K562 (cell line): Measurements from ENCODE around the gene UBXN11. TPM values are rescaled to one million over a fixed set of nuclear protein-coding genes. Genes with fewer than 3 reads are reported as not detected.

ENCODE experiments used
- CAMTA2 ChIP-seq: fragments of 250-450 bp; sonication (Bioruptor Pico); conservative IDR thresholded peaks from 2 replicates; pipeline ENCODE4 v1.5.1; 2022
- CEBPG ChIP-seq, 3 experiments: fragments of 200-800 bp in 1 of 3; sonication (Bioruptor generic) in 1 of 3; sonication (generic) in 1 of 3; formaldehyde crosslinking in 1 of 3; IDR thresholded peaks in 2 of 3; conservative IDR thresholded peaks in 1 of 3; 2 replicates each; pipeline versions ENCODE4 v1.6.1 to v1.8.0; 2016 to 2022; ENCODE audit warnings: missing compliant biosample characterization in 2 of 3, missing genetic modification characterization in 2 of 3, mild to moderate bottlenecking in 1 of 3, missing genetic modification reagents in 1 of 3
- EHMT2 ChIP-seq: fragments of 450-650 bp; IDR thresholded peaks from 2 replicates; pipeline ENCODE4 v1.6.1; 2018; ENCODE audit warnings: antibody characterized with exemption
- HDAC2 ChIP-seq: fragments of 450-650 bp; IDR thresholded peaks from 2 replicates; pipeline ENCODE4 v1.6.1; 2016; ENCODE audit warnings: mild to moderate bottlenecking
- IRF2 ChIP-seq: sonication (generic); formaldehyde crosslinking; IDR thresholded peaks from 2 replicates; pipeline ENCODE4 v1.8.1; 2022; ENCODE audit warnings: mild to moderate bottlenecking, missing genetic modification reagents
- MAFF ChIP-seq: IDR thresholded peaks from 2 replicates; pipeline ENCODE4 v1.6.1; 2012; ENCODE audit warnings: low read length, improper control_type of control experiment
- NEUROD1 ChIP-seq: fragments of 150-350 bp; IDR thresholded peaks from 2 replicates; pipeline ENCODE4 v1.6.1; 2014; ENCODE audit warnings: borderline replicate concordance, low read length, low read depth; ENCODE audit not compliant: partially characterized antibody
- NUFIP1 ChIP-seq: fragments of 450-650 bp; IDR thresholded peaks from 2 replicates; pipeline ENCODE4 v1.6.1; 2018; ENCODE audit not compliant: partially characterized antibody
- PHB2 ChIP-seq: fragments of 450-650 bp; IDR thresholded peaks from 2 replicates; pipeline ENCODE4 v1.6.1; 2017; ENCODE audit warnings: low read depth
- PURB ChIP-seq: sonication (generic); formaldehyde crosslinking; IDR thresholded peaks from 2 replicates; pipeline ENCODE4 v1.9.0; 2021; ENCODE audit warnings: low read depth, mild to moderate bottlenecking, missing genetic modification reagents
- ZC3H11A ChIP-seq: IDR thresholded peaks from 2 replicates; pipeline ENCODE4 v1.6.1; 2012; ENCODE audit warnings: low read depth, low read length, improper control_type of control experiment
- ZNF583 ChIP-seq: fragments of 250-450 bp; sonication (Bioruptor Pico); IDR thresholded peaks from 2 replicates; pipeline ENCODE4 v1.4.0; 2020
- polyA plus RNA-seq, 8 experiments: library from polyadenylated mRNA; depleted of rRNA in 4 of 8; stranded (reverse) in 5 of 8; unstranded in 3 of 8; fragments of >200 nt; fragmentation: Nextera tagmentation in 2 of 8; fragmentation: Illumina TruSeq in 1 of 8; extraction: Ambion mirVana in 2 of 8; extraction: Trizol in 1 of 8; gene quantifications; 2 replicates each; pipeline versions ENCODE4 v1.2.1 to v1.2.3, GENCODE V29; 2011 to 2014; ENCODE audit warnings: inconsistent platforms in 1 of 8, missing spikeins in 1 of 8
- total RNA-seq, 7 experiments: library from RNA; depleted of rRNA in 6 of 7; stranded (reverse); fragments of >200 nt in 6 of 7; fragmentation: Illumina TruSeq in 2 of 7; extraction: Trizol in 2 of 7; gene quantifications; 2 replicates each; pipeline versions ENCODE4 v1.2.1 to v1.2.3, GENCODE V29; 2011 to 2021; ENCODE audit warnings: low replicate concordance in 1 of 7
- TF ChIP-seq, protein P1 (sequence below): fragments of 200-400 bp; formaldehyde crosslinking; IDR thresholded peaks from 2 replicates; pipeline ENCODE4 v1.6.1; 2017; ENCODE audit warnings: mild to moderate bottlenecking, low read depth, low read length, moderate library complexity
- TF ChIP-seq, protein P2 (sequence below): fragments of 250-450 bp; sonication (Bioruptor Pico); IDR thresholded peaks from 2 replicates; pipeline ENCODE4 v1.5.0; 2021; ENCODE audit warnings: mild to moderate bottlenecking, borderline replicate concordance
- TF ChIP-seq, protein P3 (sequence below): fragments of 450-650 bp; IDR thresholded peaks from one replicate; pipeline ENCODE4 v1.6.1; 2018; ENCODE audit warnings: mild to moderate bottlenecking, moderate library complexity; ENCODE audit not compliant: partially characterized antibody
- TF ChIP-seq, protein P4 (sequence below): fragments of 200-800 bp; sonication (Bioruptor generic); IDR thresholded peaks from 2 replicates; pipeline ENCODE4 v1.6.1; 2017; ENCODE audit warnings: missing genetic modification characterization, missing compliant biosample characterization

UBXN11 gene
- total and polyA plus RNA-seq, 9 of the 15 experiments (the other 6 are each of a cell fraction or from before 2014, with no cell fraction given) = 0.48 to 34.3 (median 11.3) TPM

DNA sequence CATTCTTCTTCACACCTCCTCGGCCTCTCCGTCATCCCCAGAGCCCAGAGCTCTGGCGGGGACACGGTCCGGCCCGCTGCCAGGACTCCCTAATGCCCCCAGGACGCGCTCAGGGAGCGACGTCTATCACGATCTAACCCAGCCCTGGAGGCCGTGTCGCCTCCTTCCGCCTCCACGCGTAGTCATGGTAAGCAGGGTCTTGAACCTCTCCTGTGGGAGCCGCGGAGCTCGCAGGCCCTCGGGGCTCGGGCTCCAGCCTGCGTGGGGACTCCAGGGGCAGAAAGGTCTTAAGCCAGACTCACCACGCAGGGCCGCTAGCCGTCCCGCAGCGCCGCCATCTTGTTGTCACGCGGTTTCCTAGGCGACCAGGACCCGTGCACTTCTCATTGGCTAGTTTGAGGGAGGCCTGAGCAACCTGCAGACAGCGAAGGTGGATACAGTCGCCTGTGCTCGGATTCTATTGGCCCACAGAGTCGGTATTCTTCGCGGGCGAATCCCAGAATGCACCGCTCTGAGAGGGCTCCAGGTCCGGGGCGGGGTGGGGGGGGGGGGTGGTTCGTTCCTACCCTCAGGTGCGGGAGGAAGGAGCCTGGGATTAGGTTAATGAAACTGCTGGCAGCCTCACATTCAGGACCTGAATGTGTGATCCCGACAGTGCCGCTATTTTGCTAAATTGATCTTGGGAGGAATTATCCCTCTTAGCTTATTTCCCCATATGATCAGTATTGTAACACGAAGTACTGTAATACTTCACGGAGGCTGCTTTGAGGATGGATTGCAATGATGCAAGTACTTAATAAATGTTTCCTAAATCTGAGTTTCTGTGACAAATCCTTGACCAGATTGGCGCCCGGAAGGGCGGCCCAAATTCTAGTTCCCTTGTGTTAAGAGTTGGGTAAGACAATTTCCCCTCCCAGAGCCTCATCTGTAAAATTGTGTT is at the start of gene UBXN11 (continued):
- TF ChIP-seq, protein P1, sequence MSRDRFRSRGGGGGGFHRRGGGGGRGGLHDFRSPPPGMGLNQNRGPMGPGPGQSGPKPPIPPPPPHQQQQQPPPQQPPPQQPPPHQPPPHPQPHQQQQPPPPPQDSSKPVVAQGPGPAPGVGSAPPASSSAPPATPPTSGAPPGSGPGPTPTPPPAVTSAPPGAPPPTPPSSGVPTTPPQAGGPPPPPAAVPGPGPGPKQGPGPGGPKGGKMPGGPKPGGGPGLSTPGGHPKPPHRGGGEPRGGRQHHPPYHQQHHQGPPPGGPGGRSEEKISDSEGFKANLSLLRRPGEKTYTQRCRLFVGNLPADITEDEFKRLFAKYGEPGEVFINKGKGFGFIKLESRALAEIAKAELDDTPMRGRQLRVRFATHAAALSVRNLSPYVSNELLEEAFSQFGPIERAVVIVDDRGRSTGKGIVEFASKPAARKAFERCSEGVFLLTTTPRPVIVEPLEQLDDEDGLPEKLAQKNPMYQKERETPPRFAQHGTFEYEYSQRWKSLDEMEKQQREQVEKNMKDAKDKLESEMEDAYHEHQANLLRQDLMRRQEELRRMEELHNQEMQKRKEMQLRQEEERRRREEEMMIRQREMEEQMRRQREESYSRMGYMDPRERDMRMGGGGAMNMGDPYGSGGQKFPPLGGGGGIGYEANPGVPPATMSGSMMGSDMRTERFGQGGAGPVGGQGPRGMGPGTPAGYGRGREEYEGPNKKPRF = no peak
- TF ChIP-seq ZC3H11A (no peak), HDAC2 (no peak; the same call in 1 of the 2 replicates), PURB (CRISPR knock-in tag) (no peak), PHB2 (no peak), CAMTA2 (CRISPR knock-in tag) (no peak), NUFIP1 (no peak), IRF2 (CRISPR knock-in tag) (no peak), EHMT2 (no peak), MAFF (no peak), CEBPG (CRISPR knock-in tag; IDR thresholded peaks at IDR 0.05) (no peak; the same call in 1 of the 2 replicates), CEBPG (tag; conservative IDR thresholded peaks at IDR 0.05 in 1 of 2, IDR thresholded peaks at IDR 0.05 in 1 of 2) (peak; percentile 24 to 62; a peak in 1 of 4 replicates), ZNF583 (CRISPR knock-in tag) (no peak), NEUROD1 (peak; percentile 88)
- TF ChIP-seq, protein P2, sequence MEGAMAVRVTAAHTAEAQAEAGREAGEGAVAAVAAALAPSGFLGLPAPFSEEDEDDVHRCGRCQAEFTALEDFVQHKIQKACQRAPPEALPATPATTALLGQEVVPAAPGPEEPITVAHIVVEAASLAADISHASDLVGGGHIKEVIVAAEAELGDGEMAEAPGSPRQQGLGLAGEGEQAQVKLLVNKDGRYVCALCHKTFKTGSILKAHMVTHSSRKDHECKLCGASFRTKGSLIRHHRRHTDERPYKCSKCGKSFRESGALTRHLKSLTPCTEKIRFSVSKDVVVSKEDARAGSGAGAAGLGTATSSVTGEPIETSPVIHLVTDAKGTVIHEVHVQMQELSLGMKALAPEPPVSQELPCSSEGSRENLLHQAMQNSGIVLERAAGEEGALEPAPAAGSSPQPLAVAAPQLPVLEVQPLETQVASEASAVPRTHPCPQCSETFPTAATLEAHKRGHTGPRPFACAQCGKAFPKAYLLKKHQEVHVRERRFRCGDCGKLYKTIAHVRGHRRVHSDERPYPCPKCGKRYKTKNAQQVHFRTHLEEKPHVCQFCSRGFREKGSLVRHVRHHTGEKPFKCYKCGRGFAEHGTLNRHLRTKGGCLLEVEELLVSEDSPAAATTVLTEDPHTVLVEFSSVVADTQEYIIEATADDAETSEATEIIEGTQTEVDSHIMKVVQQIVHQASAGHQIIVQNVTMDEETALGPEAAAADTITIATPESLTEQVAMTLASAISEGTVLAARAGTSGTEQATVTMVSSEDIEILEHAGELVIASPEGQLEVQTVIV (CRISPR knock-in tag) = no peak
- TF ChIP-seq, protein P3, sequence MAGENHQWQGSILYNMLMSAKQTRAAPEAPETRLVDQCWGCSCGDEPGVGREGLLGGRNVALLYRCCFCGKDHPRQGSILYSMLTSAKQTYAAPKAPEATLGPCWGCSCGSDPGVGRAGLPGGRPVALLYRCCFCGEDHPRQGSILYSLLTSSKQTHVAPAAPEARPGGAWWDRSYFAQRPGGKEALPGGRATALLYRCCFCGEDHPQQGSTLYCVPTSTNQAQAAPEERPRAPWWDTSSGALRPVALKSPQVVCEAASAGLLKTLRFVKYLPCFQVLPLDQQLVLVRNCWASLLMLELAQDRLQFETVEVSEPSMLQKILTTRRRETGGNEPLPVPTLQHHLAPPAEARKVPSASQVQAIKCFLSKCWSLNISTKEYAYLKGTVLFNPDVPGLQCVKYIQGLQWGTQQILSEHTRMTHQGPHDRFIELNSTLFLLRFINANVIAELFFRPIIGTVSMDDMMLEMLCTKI = no peak
- TF ChIP-seq, protein P4, sequence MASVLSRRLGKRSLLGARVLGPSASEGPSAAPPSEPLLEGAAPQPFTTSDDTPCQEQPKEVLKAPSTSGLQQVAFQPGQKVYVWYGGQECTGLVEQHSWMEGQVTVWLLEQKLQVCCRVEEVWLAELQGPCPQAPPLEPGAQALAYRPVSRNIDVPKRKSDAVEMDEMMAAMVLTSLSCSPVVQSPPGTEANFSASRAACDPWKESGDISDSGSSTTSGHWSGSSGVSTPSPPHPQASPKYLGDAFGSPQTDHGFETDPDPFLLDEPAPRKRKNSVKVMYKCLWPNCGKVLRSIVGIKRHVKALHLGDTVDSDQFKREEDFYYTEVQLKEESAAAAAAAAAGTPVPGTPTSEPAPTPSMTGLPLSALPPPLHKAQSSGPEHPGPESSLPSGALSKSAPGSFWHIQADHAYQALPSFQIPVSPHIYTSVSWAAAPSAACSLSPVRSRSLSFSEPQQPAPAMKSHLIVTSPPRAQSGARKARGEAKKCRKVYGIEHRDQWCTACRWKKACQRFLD = no peak
